Measurements from ENCODE around the gene BEST1. TPM values are rescaled to one million over a fixed set of nuclear protein-coding genes. Genes with fewer than 3 reads are reported as not detected.

The BEST1 gene
- total RNA-seq, 1 experiment from 2014 or later: 0.13 TPM

- H3K9me3 ChIP-seq (ENCODE audit: control insufficient read depth, insufficient read depth, low read depth, low read length): no peaks in the 10 kb centered on the region
- H3K4me1 ChIP-seq (ENCODE audit: control insufficient read depth, insufficient read depth, low read length): no peaks in the 10 kb centered on the region
- ChIA-PET CTCF (no interaction called here), POLR2A (no interaction called here)
- no peak for ATAC-seq
- intact Hi-C loops (cut with micrococcal nuclease; ENCODE audit: unreplicated experiment) (loop anchor here (5.0 kb wide), 1 partner anchor 36 kb away; no protein-coding TSS in a partner anchor), in situ Hi-C loops (cut with HindIII; ENCODE audit: low pct_unique_long_range_greater_than_20kb, low sequenced_read_pairs) (no loop called here)
- BruUV-seq (replicated peaks): no TSS peak
- TF ChIP-seq CTCF (IDR thresholded peaks at IDR 0.05) (no peak), SIN3A (IDR thresholded peaks at IDR 0.05; ENCODE audit: borderline replicate concordance, insufficient read depth, low read depth, low read length) (no peak), TCF7L2 (IDR thresholded peaks at IDR 0.05; ENCODE audit: low read depth, low read length) (no peak), POLR2AphosphoS5 (IDR thresholded peaks at IDR 0.05; ENCODE audit: low read depth, low read length) (no peak), REST (IDR thresholded peaks at IDR 0.05; ENCODE audit: insufficient read depth in 1 of 2, low read depth in 2 of 2, low read length in 1 of 2) (no peak)
- no peaks in the 10 kb centered on the region for H3K36me3 ChIP-seq (ENCODE audit: control insufficient read depth, insufficient read depth, low read length)
- DNase-seq (ENCODE audit: low read depth, low spot score): no peak
- H3K27ac ChIP-seq (ENCODE audit: low read length): no peak overlapping the region
- no peak overlapping the region for H3K4me3 ChIP-seq (ENCODE audit: low read depth in 2 of 2, low read length in 2 of 2)
- H3K27me3 ChIP-seq (ENCODE audit: control insufficient read depth, insufficient read depth, low read length): no peaks in the 10 kb centered on the region
Observed at GRCh38 chr11:61911128-61911700, 38.9 kb upstream of the BEST1 start.

GRCh38 chr11:61911701-61912529, 38.2 kb upstream of the BEST1 start:
- POLR2A ChIA-PET: no interaction called here
- DNase-seq (ENCODE audit: low read depth, low spot score) (no peak), ATAC-seq (no peak)
- Histone ChIP-seq H3K36me3 (ENCODE audit: control insufficient read depth, insufficient read depth, low read length) (no peaks in the 10 kb centered on the region), H3K27me3 (ENCODE audit: control insufficient read depth, insufficient read depth, low read length) (no peaks in the 10 kb centered on the region), H3K4me1 (ENCODE audit: control insufficient read depth, insufficient read depth, low read length) (no peaks in the 10 kb centered on the region), H3K9me3 (ENCODE audit: control insufficient read depth, insufficient read depth, low read depth, low read length) (no peaks in the 10 kb centered on the region), H3K4me3 (ENCODE audit: low read depth in 2 of 2, low read length in 2 of 2) (no peak overlapping the region), H3K27ac (ENCODE audit: low read length) (no peak overlapping the region)
- intact Hi-C loops (cut with micrococcal nuclease; ENCODE audit: unreplicated experiment): loop anchor here (5.0 kb wide), 1 partner anchor 35 kb away; no protein-coding TSS in a partner anchor
- no peak for TF ChIP-seq POLR2AphosphoS5 (IDR thresholded peaks at IDR 0.05; ENCODE audit: low read depth, low read length)
- CTCF ChIA-PET: no interaction called here
- in situ Hi-C loops (cut with HindIII; ENCODE audit: low pct_unique_long_range_greater_than_20kb, low sequenced_read_pairs): no loop called here
- no TSS peak for BruUV-seq (replicated peaks)

GRCh38 chr11:61912530-61912898, 37.6 kb upstream of the BEST1 start:
- Histone ChIP-seq H3K36me3 (ENCODE audit: control insufficient read depth, insufficient read depth, low read length) (no peaks in the 10 kb centered on the region), H3K27ac (ENCODE audit: low read length) (no peak overlapping the region), H3K4me1 (ENCODE audit: control insufficient read depth, insufficient read depth, low read length) (no peaks in the 10 kb centered on the region), H3K9me3 (ENCODE audit: control insufficient read depth, insufficient read depth, low read depth, low read length) (no peaks in the 10 kb centered on the region), H3K27me3 (ENCODE audit: control insufficient read depth, insufficient read depth, low read length) (no peaks in the 10 kb centered on the region), H3K4me3 (ENCODE audit: low read depth in 2 of 2, low read length in 2 of 2) (no peak overlapping the region)
- no peak for ATAC-seq
- intact Hi-C loops (cut with micrococcal nuclease; ENCODE audit: unreplicated experiment): loop anchor here (5.0 kb wide), 1 partner anchor 35 kb away; no protein-coding TSS in a partner anchor
- POLR2A ChIA-PET: interaction anchor here (0.6 kb wide), 1 partner anchor 161 kb away, joined by 5 read pairs; no protein-coding TSS in a partner anchor
- CTCF ChIA-PET: no interaction called here
- no peak for DNase-seq (ENCODE audit: low read depth, low spot score)
- no peak for TF ChIP-seq CTCF (IDR thresholded peaks at IDR 0.05)
- TF ChIP-seq POLR2AphosphoS5 (IDR thresholded peaks at IDR 0.05; ENCODE audit: low read depth, low read length): no peak
- no peak for TF ChIP-seq REST (IDR thresholded peaks at IDR 0.05; ENCODE audit: insufficient read depth in 1 of 2, low read depth in 2 of 2, low read length in 1 of 2)
- TF ChIP-seq TCF7L2 (IDR thresholded peaks at IDR 0.05; ENCODE audit: low read depth, low read length): no peak
- no peak for TF ChIP-seq SIN3A (IDR thresholded peaks at IDR 0.05; ENCODE audit: borderline replicate concordance, insufficient read depth, low read depth, low read length)
- no TSS peak for BruUV-seq (replicated peaks)
- in situ Hi-C loops (cut with HindIII; ENCODE audit: low pct_unique_long_range_greater_than_20kb, low sequenced_read_pairs): no loop called here
